ENCODE data around the gene ZNF263. TPM values are rescaled to one million over a fixed set of nuclear protein-coding genes. Genes with fewer than 3 reads are reported as not detected.

ZNF263 gene
- total and polyA plus RNA-seq, 4 donors, result 6.3 to 27.3 (median 13.3) TPM

GRCh38 chr16:3305109-3306068 lies 22.1 kb downstream of the ZNF263 start, which contains the start of the genes TIGD7 and ZNF75A:
Gene TIGD7, minus strand, starts transcription at chr16:3305430. Its CDS starts 4,816 bp downstream, at chr16:3300614.
Gene ZNF75A, plus strand, starts transcription at chr16:3305497. Its CDS starts 2,932 bp downstream, at chr16:3308429.
- no peak for TF ChIP-seq FOXA2 (IDR thresholded peaks at IDR 0.05)
- TF ChIP-seq HNF4G (IDR thresholded peaks at IDR 0.05), result no peak
- TF ChIP-seq EGR1 (IDR thresholded peaks at IDR 0.05; ENCODE audit: low read depth in 2 of 2), result peak; percentile 49 to 70
- peak in 1 of 2 donors; percentile 10 for TF ChIP-seq RXRA (IDR thresholded peaks at IDR 0.05)
- TF ChIP-seq FOXA1 (IDR thresholded peaks at IDR 0.05), result no peak
- no peak for TF ChIP-seq HNF4A (conservative IDR thresholded peaks at IDR 0.05)
- peak in 1 of 2 donors; percentile 24 for TF ChIP-seq RAD21 (IDR thresholded peaks at IDR 0.05)
- TF ChIP-seq ZBTB33 (IDR thresholded peaks at IDR 0.05), result no peak
- TF ChIP-seq ATF3 (IDR thresholded peaks at IDR 0.05), result no peak
- no peak for TF ChIP-seq TAF1 (conservative IDR thresholded peaks at IDR 0.05)
- peak; percentile 81 for TF ChIP-seq MAX (IDR thresholded peaks at IDR 0.05)
- TF ChIP-seq REST (IDR thresholded peaks at IDR 0.05), result peak; percentile 38
- TF ChIP-seq YY1 (IDR thresholded peaks at IDR 0.05), result peak; percentile 97
- no peak for TF ChIP-seq JUND (IDR thresholded peaks at IDR 0.05)
- TF ChIP-seq NR2F2 (IDR thresholded peaks at IDR 0.05), result no peak
- TF ChIP-seq GABPA (IDR thresholded peaks at IDR 0.05 in 1 of 2, conservative IDR thresholded peaks at IDR 0.05 in 1 of 2), result peak; percentile 77 to 94
- peak; percentile 0 for TF ChIP-seq CTCF (IDR thresholded peaks at IDR 0.05; ENCODE audit: low read depth, low read length, missing input control)
- no peak for TF ChIP-seq SP1 (IDR thresholded peaks at IDR 0.05)
- WGBS, result 4% methylated on average over 103 of the region's 103 CpGs
- H3K4me1 ChIP-seq (ENCODE audit: control insufficient read depth in 4 of 4, insufficient read depth in 4 of 4, low read length in 3 of 4), result peaks cover 3 to 14% (median 10%) of the 10 kb centered on the region in 4 donors
- peak within 1 kb of the TSS; percentile 64 to 84 for H3K9ac ChIP-seq (ENCODE audit: low read depth in 1 of 2, low read length in 2 of 2)
- peak within 1 kb of the TSS; percentile 83 to 100 (median 98) for H3K4me3 ChIP-seq (ENCODE audit: low read depth in 1 of 3, low read length in 3 of 3)
- peak; percentile 86 for DNase-seq (ENCODE audit: low spot score)
- H3K27me3 ChIP-seq (ENCODE audit: control insufficient read depth in 4 of 4, insufficient read depth in 4 of 4, low read length in 3 of 4), result no peaks in the 10 kb centered on the region
- peaks cover 8 to 40% (median 37%) of the 10 kb centered on the region in 4 donors for H3K36me3 ChIP-seq (ENCODE audit: control insufficient read depth in 4 of 4, insufficient read depth in 3 of 4, low read depth in 1 of 4, low read length in 3 of 4)
- H3K27ac ChIP-seq (ENCODE audit: low read depth in 1 of 2, low read length in 2 of 2), result peak within 1 kb of the TSS; percentile 90 to 95
- H3K9me3 ChIP-seq (ENCODE audit: control insufficient read depth in 4 of 4, low read length in 3 of 4), result peaks cover 29 to 44% (median 40%) of the 10 kb centered on the region in 4 donors
